CD4-positive, alpha-beta T cell treated with Interleukin-4 for 1 hour (primary cell): Measurements from ENCODE around the gene RHOT2.

Experiments used
- DNase-seq, 2 donors: peaks; one replicate each; pipeline ENCODE4 v3.0.0-alpha.2; 2020 to 2022

The RHOT2 gene

GRCh38 chr16:632486-633335 lies 35.2 kb upstream of the RHOT2 start:
- DNase-seq, result no peak

DNA sequence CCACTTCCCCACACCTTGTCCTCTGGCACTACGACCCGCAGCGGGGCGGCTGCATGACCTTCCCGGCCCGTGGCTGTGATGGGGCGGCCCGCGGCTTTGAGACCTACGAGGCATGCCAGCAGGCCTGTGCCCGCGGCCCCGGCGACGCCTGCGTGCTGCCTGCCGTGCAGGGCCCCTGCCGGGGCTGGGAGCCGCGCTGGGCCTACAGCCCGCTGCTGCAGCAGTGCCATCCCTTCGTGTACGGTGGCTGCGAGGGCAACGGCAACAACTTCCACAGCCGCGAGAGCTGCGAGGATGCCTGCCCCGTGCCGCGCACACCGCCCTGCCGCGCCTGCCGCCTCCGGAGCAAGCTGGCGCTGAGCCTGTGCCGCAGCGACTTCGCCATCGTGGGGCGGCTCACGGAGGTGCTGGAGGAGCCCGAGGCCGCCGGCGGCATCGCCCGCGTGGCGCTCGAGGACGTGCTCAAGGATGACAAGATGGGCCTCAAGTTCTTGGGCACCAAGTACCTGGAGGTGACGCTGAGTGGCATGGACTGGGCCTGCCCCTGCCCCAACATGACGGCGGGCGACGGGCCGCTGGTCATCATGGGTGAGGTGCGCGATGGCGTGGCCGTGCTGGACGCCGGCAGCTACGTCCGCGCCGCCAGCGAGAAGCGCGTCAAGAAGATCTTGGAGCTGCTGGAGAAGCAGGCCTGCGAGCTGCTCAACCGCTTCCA lies 34.4 kb upstream of the RHOT2 start:
- no peak for DNase-seq

DNA sequence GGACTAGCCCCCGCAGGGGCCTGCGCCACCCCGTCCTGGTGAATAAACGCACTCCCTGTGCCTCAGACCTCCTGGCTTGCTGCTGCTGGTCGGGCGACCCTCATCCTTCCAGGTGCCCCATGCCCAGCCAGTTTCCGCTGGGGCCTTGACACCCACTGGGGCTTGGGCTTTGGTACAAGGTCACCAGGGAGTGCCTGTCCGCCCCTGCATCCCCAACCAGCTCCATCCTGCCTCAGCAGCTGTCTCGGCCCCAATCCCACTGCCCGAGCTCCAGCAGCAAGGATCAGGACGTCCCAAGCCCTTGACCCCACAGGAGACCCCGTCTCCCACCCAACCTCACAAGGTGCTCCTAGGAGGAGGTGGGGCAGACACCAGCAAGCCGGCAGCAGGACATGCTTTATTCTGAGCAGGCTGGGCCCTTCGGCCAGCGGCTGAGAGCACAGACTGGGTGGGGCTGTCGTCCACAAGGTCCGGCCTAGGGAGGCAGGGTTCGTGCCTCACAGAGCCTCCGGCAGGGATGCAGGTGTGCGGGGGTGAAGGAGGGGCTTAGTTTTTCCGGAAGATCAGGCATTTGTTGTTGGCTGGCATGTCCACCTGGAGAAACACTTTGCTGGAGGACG lies 33.8 kb upstream of the RHOT2 start:
- no peak for DNase-seq

GRCh38 chr16:634996-635395 lies 32.9 kb upstream of the RHOT2 start:
- no peak for DNase-seq

GRCh38 chr16:635573-636205 lies 32.2 kb upstream of the RHOT2 start:
- no peak for DNase-seq

DNA sequence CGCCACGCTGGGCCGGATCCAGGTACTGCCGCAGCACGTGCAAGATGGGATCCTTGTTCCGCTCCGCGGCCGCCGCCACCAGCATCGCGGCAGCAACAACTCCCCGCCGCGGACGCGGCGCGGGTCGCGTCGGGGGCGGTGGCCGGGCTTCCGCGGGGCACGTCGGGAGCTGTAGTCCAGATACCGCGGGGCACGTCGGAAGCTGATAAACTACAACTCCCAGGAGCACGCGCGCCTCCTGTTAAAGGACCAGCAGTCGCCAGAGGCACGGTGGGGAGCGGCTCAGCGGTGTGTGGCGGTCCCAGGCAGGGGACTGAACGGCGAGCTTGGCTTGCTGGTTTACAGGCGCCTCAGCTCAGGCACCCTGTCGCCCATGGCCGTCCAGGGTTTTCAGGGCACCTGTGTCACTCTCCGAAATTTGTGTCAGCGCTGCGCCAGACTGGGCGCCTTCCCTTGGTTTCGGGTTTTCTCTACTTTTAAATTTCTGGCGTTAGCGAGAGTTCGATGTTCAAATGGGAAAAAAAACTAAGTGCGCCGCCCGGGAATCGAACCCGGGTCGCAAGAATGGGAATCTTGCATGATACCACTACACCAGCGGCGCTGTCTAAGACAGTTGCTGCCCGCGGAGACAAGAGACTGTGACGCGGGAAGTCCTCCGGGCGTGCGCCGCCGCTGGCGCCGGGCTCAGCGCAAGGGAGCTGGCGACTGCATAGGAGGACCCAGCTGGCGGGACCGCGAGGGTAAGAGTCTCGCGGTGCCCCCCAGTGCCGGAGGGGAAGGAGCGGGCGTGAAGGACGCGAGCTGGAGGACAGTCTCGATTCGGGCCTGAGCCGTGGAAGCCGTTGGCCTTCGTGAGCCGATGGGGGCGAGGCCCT lies 31.5 kb upstream of the RHOT2 start, which contains the start of gene METTL26:
METTL26 (minus strand) TSS at position 100 of the 875 bp plus-strand sequence; CDS start at position 85, 15 bp downstream.
- DNase-seq, result peak; percentile 95

DNA sequence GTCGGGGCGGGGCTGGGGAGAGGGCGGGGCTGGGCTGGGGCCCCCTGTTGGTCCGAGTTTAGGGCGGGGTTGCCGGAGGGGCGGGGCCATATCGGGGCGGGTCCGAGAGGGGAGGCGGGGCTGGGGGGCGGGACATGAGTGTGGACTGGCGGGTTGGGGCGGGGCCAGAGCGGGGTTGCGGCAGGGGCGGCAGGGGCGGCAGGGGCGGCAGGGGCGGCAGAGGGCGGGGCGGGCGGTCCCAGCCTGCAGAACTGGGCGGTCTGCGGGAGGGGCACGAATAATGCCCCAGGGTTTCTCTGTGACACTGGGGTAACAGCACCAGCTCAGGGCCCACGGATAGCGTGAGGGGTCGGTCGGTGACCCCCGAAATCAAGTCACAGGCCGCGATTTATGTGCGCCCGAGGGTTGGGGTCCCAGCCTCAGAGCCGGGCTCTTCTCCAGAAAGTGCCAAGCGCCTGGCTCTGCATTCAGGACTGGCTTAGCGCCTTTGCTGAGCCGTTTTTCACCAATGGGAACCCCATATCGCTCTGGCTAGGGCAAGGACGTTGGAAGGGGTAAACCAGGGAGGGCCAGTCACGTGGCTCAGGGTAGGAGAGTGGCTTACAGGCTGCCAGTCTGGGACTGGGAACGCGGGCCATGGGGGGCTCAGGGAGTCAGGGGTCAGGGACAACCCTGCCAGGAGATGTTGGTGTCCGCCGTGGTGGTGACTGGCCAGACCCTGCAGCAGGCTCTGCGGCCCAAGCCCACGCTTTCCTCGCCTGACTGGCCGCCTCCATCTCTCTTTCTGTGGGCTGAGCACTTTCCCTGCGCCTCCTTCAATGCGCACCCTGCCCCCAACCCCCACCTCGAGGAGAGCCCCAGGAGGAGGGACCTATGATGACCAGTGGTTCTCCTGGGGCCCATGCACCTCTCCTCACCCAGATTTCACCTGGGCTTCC lies 30.6 kb upstream of the RHOT2 start:
- DNase-seq, result peak; percentile 87 to 91

DNA sequence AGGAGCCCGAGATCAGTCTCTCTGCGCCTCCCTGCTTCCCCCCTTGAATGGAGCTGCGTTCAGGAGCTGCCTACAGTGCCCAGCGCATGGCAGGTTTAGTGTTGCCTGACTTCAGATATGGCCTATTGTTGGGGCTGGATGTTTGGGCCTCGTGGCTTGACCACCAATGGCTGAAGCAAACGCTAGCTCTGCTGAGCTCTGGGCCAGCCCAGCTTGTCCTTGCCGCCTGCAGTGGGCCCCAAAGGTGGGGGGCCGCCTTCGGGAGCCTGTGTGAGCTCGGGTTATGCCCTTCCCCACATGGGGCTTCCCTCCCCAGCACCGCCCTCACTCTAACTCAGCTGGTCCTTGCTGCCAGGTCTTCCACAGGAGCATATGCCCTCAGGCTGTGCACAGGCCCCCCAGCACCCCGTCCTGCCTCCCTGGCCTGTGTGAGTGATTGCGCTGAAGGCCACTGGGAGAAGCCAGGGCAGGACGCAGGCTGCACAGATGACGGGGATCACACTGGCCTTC lies 29.8 kb upstream of the RHOT2 start:
- DNase-seq, result no peak

DNA sequence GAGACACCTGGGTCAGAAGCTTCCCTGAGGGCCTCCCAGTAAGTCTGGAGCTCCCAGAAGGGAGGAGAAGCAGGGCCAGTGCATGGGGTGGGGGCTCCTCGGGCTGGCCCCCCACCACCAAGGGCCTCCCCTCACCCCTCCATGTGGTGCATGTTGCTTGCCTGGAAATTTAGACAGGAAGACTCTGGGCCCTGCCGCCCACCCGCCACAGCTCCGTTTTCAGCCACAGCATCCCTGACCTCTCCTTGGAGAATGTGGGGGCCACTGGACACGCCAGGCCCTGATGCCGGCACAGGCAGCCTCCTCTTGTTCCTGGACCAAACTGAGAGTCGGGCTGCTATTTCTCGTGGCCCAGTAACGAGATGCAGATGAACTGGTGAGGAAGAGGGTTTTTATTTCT lies 29.1 kb upstream of the RHOT2 start:
- no peak for DNase-seq

DNA sequence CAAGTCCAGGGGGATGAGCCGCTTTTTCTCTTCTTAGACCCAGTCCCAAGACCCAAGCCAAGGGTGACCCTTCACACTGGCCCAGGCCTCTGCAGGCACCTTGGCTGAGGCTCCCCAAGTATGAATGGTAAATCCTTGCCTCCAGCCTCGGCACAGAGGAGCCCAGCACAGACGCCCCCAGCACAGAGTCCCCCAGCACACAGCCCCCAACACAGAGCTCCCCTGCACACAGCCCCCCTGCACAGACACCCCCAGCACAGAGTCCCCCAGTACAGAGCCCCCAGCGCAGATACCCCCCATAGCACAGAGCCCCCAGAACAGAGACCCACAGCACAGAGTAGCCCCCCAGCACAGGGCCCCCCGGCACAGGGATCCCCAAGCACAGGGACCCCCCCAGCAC lies 27.3 kb upstream of the RHOT2 start:
- no peak for DNase-seq

GRCh38 chr16:641326-642188 lies 26.4 kb upstream of the RHOT2 start, which contains the start of gene MCRIP2:
Gene MCRIP2, plus strand, starts transcription at chr16:641828. Its CDS starts 164 bp downstream, at chr16:641992.
- DNase-seq, result peak; percentile 59 to 68

- DNase-seq, result peak; percentile 31 to 59
These were observed 25.5 kb upstream of the RHOT2 start for GRCh38 chr16:642189-643049.

DNA sequence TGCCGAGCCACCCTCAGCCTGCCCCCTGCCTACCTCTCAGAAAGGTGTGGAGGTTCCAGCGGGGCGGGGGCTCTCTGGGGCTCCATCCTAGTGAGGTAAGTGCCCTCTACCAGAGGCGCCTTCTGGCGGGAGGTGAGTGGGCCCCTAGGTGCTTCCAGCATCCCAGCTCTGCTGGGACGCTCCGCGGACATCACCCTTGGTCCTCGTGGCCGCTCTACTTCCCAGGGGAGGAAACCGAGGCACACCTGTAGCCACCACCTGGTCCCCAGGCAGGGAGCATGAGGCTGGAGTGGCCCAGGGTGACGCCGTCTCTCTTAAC lies 24.9 kb upstream of the RHOT2 start:
- DNase-seq, result no peak

- no peak for DNase-seq
These were observed 23.4 kb upstream of the RHOT2 start for GRCh38 chr16:644556-644955.

GRCh38 chr16:645852-646678 lies 21.9 kb upstream of the RHOT2 start:
- no peak for DNase-seq

DNA sequence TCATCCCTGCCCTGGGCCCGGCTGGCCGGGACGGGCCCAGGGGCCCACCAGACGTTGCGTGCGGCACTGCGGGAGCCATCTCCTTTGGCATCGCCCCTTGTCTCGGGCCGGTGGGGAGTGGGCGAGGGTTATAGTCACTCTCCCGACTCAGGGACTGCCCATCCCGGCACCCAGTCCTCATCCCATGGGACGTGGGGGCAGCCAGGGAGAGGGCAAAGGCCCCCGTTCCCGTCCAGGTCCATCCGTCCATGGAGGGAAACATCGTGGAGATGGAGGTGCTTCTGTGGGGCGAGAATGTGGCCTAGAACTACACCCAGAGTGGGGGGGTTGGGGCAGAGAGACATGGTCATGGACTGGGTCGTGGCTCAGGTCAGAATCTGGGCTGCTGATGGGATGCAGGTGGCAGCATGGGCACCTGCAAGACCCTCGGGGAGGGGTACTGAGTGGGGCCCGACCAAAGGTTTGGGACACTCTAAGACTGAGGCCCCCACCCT lies 21.2 kb upstream of the RHOT2 start:
- no peak for DNase-seq

GRCh38 chr16:647173-647902 lies 20.6 kb upstream of the RHOT2 start:
- DNase-seq, result no peak
